GM18909 (cell line): ENCODE data around the gene SPTSSA.
"Not testable (repeated sequence)": the region's sequence is repeated elsewhere in the genome, so short reads cannot be mapped to it uniquely, and the experiment has no call there.

Experiments used
- ATAC-seq: cut with Tn5 transposase; IDR thresholded peaks from one replicate; pipeline ENCODE4 v1.9.1; 2021; ENCODE audit warnings: mild to moderate bottlenecking; ENCODE audit not compliant: unreplicated experiment, poor library complexity

Gene SPTSSA, protein sequence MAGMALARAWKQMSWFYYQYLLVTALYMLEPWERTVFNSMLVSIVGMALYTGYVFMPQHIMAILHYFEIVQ

DNA sequence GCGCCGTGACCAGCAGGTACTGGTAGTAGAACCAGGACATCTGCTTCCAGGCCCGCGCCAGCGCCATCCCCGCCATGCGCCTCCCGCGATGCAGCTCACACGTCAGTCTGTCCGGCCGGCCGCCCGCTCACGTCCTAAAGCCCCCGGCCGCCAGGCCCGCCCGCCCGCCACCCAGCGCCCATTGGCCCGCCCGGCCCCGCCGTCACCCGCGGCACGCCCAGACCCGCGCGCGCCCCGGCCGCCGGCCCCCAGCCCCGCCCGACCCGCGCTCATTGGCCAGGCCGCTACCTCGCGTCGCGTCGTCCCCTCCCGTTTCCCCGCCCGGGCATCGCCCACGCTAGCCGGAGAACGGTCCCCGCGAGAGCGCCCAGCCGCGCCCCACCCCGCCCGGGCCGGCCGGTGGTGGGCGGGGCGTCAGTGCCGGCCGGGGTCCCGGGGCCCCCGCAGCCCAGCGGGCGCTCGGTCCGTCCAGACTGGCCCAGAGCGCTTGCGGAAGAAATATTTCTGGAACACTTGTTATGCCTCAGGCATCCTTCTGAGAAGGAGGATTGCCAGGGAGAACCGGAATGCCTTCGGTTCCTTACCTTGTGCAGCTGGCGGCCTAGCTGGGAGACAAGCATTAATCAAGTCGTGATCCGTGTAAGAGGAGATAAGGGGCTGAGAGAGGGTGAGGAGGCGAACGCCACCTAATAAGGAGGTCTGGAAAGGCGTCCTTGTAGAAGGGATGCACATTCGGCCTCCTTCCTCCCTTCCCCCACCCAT is at the start of gene SPTSSA:
Gene SPTSSA, minus strand, starts transcription at position 109 of the 762 bp plus-strand sequence. Its CDS starts 33 bp downstream, at position 76.
- ATAC-seq, result peak; percentile 91

DNA sequence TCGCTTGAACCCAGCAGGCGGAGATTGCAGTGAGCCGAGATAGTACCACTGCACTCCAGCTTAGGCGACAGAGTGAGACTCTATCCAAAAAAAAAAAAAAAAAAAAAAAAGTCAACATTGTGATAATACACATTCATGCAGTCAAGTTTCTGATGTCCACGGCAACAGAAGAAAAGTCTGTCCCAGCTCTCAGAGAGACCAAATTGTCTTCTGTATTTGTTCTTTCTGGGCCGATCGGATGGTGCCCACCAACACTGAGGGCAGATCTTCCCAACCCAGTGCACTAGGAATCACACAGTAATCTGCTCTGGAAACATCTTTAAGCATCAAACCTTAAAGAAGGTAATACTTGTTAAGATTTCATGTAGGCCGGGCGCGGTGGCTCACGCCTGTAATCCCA is 45.8 kb upstream of the SPTSSA start:
- ATAC-seq, result no peak

DNA sequence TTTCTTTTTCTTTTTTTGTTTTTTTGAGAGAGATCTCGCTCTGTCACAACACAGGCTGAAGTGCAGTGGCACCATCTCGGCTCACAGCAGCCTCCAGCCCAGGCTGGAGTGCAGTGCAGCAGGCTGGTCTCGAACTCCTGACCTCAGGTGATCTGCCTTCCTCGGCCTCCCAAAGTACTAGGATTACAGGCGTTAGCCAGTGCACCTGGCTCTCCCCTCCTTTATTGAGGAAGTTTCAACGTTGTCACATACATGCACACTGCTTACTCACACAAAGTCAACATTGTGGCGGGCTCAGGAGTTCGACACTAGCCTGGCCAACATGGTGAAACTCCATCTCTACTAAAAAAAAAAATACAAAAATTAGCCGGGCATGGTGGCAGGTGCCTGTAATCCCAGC is 45.4 kb upstream of the SPTSSA start:
- ATAC-seq, result no peak

DNA sequence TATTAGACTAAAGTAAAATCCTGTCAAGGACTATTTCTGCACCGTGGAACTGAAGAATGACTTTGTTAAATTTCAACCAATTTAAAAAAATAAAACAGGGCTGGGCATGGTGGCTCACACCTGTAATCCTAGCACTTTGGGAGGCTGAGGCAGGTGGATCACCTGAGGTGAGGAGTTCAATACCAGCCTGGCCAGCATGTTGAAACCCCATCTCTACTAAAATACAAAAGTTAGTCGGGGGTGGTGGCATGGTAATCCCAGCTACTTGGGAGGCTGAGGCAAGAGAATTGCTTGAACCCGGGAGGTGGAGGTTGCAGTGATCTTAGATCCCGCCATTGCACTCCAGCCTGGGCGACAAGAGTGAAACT is 43.1 kb upstream of the SPTSSA start:
- ATAC-seq, result not testable (repeated sequence)

DNA sequence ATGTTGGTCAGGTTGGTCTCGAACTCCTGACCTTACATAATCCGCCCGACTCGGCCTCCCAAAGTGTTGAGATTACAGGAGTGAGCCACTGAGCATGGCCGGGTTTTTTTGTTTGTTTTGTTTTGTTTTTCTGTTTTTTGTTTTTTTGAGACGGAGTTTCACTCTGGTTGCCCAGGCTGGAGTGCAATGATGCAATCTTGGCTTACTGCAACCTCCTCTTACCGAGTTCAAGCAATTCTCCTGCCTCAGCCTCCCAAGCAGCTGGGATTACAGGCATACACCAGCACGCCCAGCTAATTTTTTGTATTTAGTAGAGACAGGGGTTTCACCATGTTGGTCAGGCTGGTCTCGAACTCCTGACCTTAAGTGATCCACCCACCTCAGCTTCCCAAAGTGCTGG is 42.0 kb upstream of the SPTSSA start:
- ATAC-seq, result not testable (repeated sequence)

DNA sequence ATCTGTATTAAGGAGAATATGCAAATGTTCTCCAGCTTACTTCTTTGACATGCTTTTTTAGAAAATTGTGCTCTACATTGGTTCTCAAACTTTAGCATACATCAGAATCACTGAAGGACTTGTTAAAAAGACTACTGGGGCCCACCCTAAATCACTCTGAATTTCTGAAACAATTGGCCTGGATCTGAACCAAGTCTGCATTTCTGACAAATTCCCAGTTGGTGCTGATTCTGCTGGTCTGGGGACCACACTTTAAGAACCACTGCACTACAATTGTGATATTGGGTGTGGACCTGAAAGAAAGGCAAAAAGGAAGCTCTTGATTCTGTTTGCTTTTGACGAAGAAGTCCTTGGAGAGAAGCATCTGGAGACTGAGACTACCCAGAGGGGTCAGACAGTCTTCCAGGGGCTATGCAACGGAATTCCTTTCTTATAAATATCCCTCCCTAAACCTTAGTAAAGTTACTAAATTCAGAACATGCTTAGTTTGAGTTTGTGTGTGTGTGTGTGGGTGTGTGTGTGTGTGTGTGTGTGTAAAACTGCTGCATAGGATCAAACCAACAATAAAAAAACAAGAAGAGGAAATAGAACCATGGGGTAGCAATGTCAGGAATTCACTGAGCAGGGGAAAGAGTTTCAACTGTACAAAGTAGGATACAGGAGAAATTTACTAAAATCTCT is 40.6 kb upstream of the SPTSSA start:
- ATAC-seq, result no peak

DNA sequence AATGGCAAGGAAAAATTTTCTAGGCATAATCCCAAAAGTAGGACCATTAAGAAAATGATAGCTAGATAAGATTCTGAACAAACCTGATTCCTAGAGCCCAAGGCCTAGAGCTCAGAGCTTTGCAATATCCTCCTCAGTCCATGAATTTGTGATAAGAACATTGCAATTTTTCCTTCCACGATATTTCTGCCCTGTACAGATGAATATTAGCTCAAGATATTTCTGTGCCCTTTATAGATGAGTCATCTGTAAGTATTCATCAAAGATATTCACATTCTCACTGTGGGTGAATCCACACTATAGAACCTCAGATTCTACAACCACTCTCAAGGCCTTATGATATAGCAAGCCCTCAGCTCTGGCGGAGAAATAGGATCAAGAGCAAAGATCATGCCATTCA is 40.0 kb upstream of the SPTSSA start:
- ATAC-seq, result no peak

DNA sequence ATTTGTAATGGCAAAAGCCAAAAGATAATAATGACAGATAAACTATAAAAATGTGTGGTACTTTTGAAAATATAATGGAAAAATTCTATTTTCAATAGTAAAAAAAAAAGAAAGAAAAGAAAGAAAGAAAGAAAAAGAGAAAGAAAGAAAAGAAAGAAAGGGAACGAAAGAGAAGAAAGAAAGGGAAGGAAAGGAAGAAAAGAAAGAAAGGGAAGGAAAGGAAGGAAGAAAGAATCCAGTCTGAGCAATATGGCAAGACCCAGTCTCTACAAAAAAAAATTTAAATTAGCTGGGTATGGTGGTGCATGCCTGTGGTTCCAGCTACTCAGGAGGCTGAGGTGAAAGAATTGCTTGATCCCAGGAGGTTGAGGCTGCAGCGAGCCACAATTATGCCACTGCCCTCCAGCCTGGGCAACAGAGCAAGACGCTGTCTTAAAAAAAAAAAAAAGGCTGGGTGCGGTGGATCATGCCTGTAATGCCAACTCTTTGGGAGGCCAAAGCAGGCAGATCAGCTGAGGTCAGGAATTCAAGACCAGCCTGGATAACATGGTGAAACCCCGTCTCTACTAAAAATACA is 39.1 kb upstream of the SPTSSA start:
- no peak for ATAC-seq

DNA sequence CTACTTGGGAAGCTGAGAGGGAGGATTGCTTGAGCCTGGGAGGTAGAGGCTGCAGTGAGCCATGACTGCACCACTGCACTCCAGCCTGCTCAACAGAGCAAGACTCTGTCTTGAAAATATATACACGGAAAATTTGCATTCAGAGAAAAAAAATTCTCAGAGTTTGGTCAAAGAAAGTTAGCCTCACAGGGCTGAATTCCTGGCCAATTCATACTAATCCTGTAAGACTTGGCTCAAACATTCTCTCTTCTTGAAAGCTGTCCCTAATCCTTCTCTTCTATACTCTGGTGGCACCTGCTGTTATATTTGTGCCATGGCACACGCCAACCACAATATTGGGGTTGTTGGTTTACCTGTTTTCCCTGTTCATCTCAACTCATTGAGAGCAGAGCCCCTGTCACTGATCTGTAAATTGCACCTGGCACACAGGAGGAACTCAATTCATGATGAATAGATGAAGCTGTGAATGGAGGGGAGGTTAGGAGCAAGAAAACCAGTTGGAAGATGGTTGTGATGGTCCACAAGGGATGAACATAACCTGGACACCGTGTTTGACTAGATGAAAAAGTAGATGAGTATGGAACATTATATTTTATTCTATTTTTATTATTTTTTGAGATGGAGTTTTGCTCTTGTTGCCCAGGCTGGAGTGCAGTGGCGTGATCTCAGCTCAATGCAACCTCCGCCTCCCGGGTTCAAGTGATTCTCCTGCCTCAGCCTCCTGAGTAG is 36.8 kb upstream of the SPTSSA start:
- no peak for ATAC-seq

DNA sequence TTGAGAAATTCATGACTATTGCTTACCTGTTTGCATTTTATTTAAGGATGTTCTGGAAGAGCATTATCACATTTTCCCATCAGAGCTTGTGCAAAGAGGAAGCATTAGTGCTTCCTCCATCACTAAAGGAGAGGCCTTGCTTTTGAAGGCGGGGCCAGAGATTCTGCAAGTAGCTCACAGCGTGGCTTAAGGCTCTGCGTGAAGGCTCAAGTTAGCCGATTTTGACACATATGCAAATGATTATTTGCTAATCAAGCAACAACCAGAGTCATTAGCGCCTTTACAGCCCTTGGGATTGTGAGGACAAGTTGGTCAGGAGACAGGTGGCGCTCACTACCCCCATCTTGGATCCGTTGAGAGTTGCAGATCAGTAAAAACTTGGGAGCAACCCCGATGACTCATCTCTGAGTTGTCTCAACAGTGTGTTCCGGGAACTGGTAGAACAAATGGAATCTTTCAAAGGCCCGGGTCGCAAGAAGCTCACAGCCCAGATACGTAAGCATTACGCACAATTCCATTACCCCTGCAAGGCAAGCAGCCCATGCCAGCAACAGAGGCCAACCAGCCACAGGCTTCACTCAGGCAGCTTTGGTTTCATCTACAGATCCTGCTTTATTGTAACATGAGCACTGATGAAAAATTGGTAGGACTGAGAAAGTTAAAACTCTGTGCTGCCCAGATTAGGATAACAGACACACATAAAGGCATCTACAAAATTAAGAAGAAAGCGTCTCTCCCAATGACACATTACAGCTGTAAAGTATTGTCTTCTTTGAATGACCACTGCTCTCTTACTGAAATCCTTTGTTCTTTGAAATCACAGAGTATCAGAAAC is 34.9 kb upstream of the SPTSSA start:
- no peak for ATAC-seq

DNA sequence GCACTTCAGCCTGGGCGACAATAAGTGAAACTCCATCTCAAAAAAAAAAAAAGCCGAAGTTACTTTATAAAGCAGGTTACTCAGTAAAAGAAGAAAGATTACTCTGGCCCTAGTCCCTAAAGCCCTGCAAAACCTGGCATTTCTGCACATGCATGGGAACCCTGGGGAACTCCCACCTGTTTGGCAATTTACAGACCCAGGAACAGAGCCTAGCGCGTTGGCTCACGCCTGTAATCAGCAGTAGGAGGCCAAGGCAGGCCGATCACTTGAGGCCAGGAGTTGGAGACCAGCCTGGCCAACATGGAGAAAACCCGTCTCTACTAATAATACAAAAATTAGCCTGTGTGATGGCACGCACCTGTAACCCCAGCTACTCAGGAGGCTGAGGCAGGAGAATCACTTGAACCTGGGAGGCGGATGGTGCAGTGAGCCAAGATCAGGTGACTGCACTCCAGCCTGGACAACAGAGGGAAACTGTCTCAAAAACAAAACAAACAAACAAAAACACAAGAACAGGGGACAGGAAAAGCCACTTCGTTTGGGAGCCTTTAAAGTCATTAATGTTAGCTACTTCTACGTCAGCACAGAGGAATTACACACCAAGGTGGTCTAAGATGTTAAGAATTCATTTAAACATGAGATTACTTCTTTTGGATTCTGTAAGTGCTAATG is 34.1 kb upstream of the SPTSSA start:
- no peak for ATAC-seq

DNA sequence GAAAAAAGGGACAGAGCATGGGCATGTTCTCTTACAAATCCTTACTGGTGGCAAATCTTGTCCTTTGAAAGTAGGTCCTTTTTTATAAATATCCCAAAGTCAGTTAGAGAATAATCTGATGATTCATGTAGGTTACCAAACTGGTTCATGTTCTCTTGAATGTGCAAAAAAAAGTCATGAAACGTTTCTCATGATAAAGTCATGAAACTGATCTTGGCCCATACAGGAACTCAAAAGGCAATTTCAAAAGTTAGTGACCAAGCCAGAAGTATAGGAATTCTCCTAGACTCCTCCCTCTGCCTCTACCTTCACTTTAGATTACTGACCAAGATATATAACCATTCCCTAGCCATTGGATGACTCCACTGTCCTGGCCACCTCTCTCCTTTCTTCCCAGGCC is 27.3 kb upstream of the SPTSSA start:
- no peak for ATAC-seq

DNA sequence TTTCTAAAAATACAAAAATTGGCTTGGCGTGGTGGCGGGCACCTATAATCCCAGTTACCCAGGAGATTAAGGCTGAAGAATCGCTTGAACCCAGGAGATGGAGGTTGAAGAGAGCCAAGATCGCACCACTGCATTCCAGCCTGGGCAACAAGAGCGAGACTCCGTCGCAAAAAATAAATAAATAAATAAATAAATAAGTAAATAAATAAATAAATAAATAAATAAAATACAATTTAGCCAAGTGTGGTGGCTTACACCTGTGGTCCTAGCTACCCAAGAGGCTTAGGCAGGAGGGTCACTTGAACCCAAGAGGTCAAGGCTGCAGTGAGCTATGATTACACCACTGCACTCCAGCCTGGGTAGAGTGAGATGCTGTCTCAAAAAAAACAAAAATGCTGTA is 26.5 kb upstream of the SPTSSA start:
- no peak for ATAC-seq

DNA sequence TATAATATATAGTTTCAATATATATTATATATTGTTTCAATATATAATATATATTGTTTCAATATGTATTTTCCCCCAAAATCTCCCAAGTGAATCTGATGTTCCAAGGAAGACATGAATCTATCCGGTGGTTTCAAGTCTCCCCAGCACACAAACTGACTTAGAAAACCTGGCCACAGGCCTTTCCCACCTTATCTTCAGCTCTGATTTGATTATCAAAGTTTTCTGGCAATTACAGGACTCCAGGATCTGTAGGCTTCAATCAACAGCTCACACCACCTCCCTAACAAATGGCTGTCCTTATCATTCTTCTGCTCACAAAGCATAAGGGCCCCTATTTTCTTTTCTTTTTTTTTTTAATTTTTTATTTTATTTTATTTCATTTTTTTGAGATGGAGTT is 22.7 kb upstream of the SPTSSA start:
- ATAC-seq, result no peak

DNA sequence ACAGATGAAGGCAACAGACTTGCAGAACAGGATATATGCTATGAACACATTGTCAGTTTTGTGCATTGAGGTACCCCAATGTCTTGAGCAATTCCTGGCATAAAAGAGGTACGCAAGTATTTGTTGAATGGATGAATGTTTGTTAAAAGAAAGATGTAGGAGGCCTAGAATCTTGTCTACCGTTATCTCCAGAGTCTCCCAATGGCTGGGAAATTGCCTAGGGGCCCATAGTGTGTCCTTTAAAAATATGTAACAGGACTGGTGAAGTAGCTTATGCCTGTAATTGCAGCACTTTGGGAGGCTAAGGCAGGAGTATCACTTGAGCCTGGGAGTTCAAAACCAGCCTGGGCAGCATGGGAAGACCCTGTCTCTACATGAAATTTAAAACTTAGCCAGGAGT is 20.4 kb upstream of the SPTSSA start:
- no peak for ATAC-seq

DNA sequence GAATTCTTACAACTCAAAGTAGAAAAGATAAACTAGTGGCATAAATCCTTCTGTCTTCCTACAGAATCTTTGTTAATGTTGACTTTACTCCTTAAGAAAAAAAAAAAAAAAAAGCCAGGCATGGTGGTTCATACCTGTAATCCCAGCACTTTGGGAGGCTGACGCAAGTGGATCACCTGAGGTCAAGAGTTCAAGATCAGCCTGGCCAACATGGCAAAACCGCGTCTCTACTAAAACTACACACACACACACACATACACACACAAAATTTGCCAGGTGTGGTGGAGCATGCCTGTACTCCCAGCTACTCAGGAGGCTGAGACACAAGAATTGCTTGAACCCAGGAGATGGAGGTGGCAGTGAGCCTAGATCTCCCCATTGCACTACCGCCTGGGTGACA is 17.7 kb upstream of the SPTSSA start:
- no peak for ATAC-seq

DNA sequence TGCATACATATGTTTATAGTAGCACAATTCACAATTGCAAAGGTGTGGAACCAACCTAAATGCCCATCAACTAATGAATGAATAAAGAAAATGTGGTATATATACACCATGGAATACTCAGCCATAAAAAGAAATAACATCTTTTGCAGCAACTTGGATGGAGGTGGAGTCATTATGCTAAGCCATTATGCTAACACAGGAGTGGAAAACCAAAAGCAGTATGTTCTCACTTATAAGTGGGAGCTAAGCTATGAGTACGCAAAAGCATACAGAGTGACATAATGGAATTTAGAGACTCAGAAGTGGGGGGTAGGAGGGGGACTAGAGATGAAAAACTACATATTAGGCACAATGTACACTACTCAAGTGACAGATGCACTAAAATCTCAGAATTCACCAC is 16.2 kb upstream of the SPTSSA start:
- ATAC-seq, result no peak

DNA sequence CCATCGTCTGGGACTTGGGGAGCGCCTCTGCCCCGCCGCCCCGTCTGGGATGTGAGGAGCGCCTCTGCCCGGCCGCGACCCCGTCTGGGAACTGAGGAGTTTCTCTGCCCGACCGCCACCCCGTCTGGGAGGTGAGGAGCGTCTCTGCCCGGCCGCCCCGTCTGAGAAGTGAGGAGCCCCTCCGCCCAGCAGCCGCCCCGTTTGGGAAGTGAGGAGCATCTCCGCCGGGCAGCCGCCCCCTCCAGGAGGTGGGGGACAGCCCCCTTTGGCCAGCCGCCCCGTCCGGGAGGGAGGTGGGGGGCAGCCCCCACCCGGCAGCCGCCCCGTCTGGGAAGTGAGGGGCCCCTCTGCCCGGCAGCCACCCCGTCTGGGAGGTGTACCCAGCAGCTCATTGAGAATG is 14.0 kb upstream of the SPTSSA start:
- ATAC-seq, result not testable (repeated sequence)

DNA sequence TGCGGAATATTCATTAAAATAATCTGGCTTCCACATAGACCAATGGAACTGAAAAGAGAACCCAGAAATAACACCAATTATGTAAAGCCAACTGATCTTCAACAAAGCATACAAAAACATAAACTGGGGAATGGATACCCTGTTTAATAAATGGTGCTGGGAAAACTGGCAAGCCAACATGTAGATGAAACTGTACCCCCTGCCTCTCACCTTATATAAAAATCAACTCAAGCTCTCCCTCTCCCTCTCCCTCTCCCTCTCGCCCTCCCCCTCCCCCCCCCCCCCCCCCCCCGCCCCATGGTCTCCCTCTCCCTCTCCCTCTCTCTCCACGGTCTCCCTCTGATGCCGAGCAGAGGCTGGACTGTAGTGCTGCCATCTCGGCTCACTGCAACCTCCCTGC is 13.1 kb upstream of the SPTSSA start:
- ATAC-seq, result no peak
